BLaER1 (cell line): ENCODE results near the gene ENOPH1.

ENCODE experiments used
- H3K27ac ChIP-seq: shearing (Covaris generic); formaldehyde crosslinking; 2 replicates; pipeline ENCODE4 v1.8.1; 2022
- H3K27me3 ChIP-seq: shearing (Covaris generic); formaldehyde crosslinking; 2 replicates; pipeline ENCODE4 v1.8.1; 2022
- H3K36me3 ChIP-seq: shearing (Covaris generic); formaldehyde crosslinking; 2 replicates; pipeline ENCODE4 v1.8.1; 2022
- H3K4me1 ChIP-seq: shearing (Covaris generic); formaldehyde crosslinking; 2 replicates; pipeline ENCODE4 v1.8.1; 2022
- H3K4me2 ChIP-seq: shearing (Covaris generic); formaldehyde crosslinking; 2 replicates; pipeline ENCODE4 v1.8.1; 2022
- H3K4me3 ChIP-seq: shearing (Covaris generic); formaldehyde crosslinking; 2 replicates; pipeline ENCODE4 v1.8.1; 2022
- H3K9ac ChIP-seq: shearing (Covaris generic); formaldehyde crosslinking; 2 replicates; pipeline ENCODE4 v1.8.1; 2022
- H3K9me3 ChIP-seq: shearing (Covaris generic); formaldehyde crosslinking; 2 replicates; pipeline ENCODE4 v1.8.1; 2022
- H4K20me1 ChIP-seq: shearing (Covaris generic); formaldehyde crosslinking; 2 replicates; pipeline ENCODE4 v1.8.1; 2022
- Cebpa-rat ChIP-seq: shearing (Covaris generic); IDR thresholded peaks from 2 replicates; pipeline ENCODE4 v1.8.1; 2022

The ENOPH1 gene

DNA sequence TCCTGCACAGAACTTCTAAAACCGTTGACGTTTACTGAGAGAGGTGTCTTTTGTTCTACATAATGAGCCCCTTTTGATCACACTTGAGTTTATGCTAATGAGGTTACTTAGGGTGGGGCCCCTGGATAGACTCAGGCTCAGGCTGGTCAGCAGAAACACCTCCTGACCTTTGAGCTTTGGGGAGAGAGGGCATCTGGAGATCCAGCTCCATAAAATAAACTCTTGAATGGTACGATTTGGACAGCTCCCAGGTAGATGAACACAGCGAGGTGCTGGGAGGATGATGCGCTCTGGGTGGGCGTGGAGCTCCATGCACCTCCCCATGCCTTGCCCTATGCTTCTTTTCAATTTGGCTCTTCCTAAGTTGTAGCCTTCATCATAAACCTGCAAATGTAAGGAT lies 52.0 kb downstream of the ENOPH1 start:
- TF ChIP-seq Cebpa-rat: no peak
- Histone ChIP-seq H3K4me3 (no peak overlapping the region), H4K20me1 (no peaks in the 10 kb centered on the region), H3K36me3 (peaks cover 33% of the 10 kb centered on the region), H3K9ac (no peak overlapping the region), H3K9me3 (peaks cover 5% of the 10 kb centered on the region; the same call in 1 of the 2 replicates), H3K27me3 (no peaks in the 10 kb centered on the region), H3K27ac (no peak overlapping the region), H3K4me2 (no peak overlapping the region), H3K4me1 (no peaks in the 10 kb centered on the region)

DNA sequence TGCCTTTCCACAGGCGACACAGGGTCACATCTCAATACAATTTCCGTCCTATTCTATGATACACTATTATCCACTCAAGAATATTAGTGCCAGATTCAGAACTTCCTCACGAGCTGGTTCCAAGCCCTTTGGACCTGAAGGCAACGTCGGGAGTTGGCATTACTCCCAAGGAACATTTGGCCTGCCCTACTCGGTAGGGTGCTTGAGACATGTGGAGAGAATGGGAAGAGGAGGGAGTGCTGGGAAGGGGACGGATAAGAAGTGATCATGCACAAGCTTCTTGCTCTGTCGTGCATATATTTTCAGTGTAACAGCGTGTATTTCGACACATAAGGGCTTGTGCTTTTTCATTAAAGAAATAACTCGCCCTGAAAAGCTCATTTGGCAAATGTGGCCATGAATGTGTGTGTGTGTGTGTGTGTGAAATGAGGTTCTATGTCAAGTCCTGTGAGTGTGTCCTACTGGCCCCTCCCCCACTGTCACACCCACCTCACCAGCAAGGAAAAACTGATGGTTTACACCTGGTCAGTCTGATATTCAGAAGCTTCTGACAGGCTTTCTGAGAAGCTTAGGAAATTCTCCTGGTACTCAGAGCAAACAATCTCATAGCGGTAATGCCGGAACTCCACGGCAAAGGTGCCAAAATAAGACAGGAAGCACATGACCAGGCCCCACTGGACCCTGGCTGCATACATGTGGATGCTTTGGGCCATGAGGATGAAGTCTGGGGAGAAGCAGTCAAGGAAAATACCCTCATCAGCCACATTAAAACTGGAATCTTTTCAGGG lies 54.8 kb downstream of the ENOPH1 start:
- no peaks in the 10 kb centered on the region for H3K4me1 ChIP-seq
- no peaks in the 10 kb centered on the region for H4K20me1 ChIP-seq
- H3K36me3 ChIP-seq: peaks cover 15% of the 10 kb centered on the region
- H3K4me2 ChIP-seq: no peak overlapping the region
- no peak overlapping the region for H3K4me3 ChIP-seq
- no peaks in the 10 kb centered on the region for H3K27me3 ChIP-seq
- H3K9me3 ChIP-seq: no peaks in the 10 kb centered on the region
- no peak overlapping the region for H3K9ac ChIP-seq
- H3K27ac ChIP-seq: no peak overlapping the region
- TF ChIP-seq Cebpa-rat: no peak

DNA sequence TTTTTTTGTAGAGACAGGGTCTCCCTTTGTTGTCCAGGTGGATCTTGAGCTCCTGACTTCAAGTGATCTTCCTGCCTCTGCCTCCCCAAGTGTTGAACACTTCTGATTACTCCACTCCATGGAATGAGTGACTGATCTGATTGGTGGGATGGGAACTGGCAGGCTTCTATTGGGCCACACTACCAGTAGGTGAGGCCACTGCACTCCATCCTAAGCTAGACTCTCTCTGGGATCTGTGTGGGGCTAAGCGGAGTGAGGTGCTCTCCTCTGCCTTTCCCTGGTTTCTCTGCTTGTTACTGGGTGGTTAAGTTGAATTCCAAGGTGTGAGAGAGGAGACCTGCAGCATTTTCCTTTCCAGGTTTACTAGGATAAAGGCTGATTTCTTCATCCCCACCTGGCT lies 58.7 kb downstream of the ENOPH1 start:
- Histone ChIP-seq H3K4me1 (peaks cover 6% of the 10 kb centered on the region), H3K9ac (no peak overlapping the region), H3K36me3 (0 out of 2 replicates have a peak, but pooled peaks cover 4% of the 10 kb centered on the region), H3K4me3 (no peak overlapping the region), H3K27ac (no peak overlapping the region), H3K27me3 (no peaks in the 10 kb centered on the region), H3K4me2 (no peak overlapping the region), H4K20me1 (no peaks in the 10 kb centered on the region), H3K9me3 (no peaks in the 10 kb centered on the region)
- TF ChIP-seq Cebpa-rat: no peak

DNA sequence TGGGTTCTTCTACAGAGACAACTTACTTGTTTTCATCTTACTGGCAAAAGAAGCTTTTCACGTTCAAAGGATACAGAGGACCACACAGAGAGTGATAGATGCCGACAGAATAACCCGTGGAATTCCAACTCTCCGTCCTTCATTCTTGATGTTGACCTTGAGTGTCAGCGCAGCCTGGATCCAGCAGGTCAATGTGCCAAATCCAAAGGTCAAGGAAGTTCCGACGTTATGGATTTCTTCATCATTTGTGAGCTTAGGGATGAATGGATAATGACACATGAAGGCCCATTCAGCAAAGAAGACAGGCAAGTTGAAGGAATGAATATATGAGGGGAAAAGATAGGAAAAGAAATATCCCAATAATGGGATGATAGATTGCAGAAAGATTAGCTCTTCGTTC lies 59.6 kb downstream of the ENOPH1 start:
- TF ChIP-seq Cebpa-rat: no peak
- no peak overlapping the region for H3K4me3 ChIP-seq
- H3K4me1 ChIP-seq: peaks cover 14% of the 10 kb centered on the region
- no peaks in the 10 kb centered on the region for H3K27me3 ChIP-seq
- no peak overlapping the region for H3K27ac ChIP-seq
- H3K4me2 ChIP-seq: no peak overlapping the region
- no peak overlapping the region for H3K9ac ChIP-seq
- 0 out of 2 replicates have a peak, but pooled peaks cover under 1% of the 10 kb centered on the region for H3K36me3 ChIP-seq
- H3K9me3 ChIP-seq: no peaks in the 10 kb centered on the region
- no peaks in the 10 kb centered on the region for H4K20me1 ChIP-seq

DNA sequence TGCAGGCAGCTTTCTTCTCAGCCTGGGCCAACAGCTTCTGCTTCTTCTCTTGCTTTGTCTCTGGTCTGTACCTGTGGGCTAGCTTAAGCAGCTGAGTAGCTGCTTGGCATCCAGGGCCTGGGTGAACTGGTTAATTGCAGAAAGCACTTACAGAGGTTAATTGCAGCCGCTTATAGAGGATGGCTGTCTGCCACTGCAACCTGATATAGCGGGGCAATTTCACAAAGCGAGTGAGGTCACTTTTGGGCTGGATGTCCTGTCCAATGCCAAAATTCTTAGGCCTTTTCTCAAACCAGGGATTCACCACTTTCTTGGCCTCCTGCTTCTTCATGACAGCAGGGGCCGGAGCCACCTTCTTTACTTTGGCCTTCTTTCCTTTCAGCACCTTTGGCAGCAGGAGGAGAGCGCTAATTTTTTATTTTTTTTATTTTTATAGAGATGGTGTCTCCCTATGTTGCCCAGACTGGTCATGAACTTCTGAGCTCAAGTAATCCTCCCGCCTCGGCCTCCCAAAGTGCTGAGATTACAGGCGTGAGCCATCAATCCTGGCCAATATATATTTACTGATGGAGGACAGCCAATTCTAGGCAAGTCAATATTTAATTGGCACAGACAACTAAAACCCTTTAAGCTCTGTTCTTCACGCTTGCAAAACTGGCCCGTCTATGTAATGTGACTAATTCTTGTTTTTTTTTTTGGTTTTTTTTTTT lies 61.0 kb downstream of the ENOPH1 start:
- H3K4me1 ChIP-seq: peaks cover 14% of the 10 kb centered on the region
- H3K36me3 ChIP-seq: no peaks in the 10 kb centered on the region
- no peak overlapping the region for H3K4me2 ChIP-seq
- H3K4me3 ChIP-seq: no peak overlapping the region
- H3K9me3 ChIP-seq: no peaks in the 10 kb centered on the region
- no peaks in the 10 kb centered on the region for H3K27me3 ChIP-seq
- no peak for TF ChIP-seq Cebpa-rat
- H3K27ac ChIP-seq: no peak overlapping the region
- no peaks in the 10 kb centered on the region for H4K20me1 ChIP-seq
- H3K9ac ChIP-seq: no peak overlapping the region

DNA sequence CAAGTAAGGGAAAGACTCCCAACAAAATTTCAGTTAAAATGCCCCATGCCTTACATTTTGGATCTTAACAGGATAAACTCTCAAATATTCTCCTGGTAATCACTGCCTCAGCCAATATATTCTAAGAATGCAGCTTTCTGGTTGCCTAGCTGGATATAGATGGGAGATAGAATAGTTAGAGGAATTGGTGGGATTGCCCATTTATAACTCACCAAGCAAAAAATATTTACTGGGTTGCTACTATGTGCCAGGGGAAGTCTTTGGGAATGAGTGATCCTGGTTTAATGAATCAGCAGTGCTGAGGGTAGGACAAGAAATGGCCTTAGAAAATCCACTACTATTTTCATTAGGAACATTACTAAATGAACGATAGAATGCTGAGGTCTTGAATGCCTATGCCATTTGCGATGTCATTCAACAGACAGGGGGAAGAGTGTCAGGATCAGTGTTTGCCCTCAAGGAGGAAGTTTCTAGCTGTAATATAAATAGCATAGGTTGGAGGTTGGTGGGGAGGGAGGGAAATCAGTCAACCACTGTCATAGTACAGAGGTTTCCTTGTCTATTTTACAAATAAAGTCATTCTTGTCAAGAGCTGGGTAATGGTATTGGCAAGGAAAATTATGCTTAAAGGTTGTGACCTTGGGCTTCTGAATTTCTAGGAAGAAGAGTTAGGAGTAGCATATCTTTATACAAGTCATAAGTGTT lies 63.5 kb downstream of the ENOPH1 start:
- no peaks in the 10 kb centered on the region for H4K20me1 ChIP-seq
- no peaks in the 10 kb centered on the region for H3K36me3 ChIP-seq
- TF ChIP-seq Cebpa-rat: no peak
- no peaks in the 10 kb centered on the region for H3K27me3 ChIP-seq
- peak overlapping the region; percentile 34 for H3K4me2 ChIP-seq
- no peak overlapping the region for H3K27ac ChIP-seq
- no peak overlapping the region for H3K4me3 ChIP-seq
- peaks cover 14% of the 10 kb centered on the region for H3K4me1 ChIP-seq
- H3K9me3 ChIP-seq: no peaks in the 10 kb centered on the region
- H3K9ac ChIP-seq: no peak overlapping the region

DNA sequence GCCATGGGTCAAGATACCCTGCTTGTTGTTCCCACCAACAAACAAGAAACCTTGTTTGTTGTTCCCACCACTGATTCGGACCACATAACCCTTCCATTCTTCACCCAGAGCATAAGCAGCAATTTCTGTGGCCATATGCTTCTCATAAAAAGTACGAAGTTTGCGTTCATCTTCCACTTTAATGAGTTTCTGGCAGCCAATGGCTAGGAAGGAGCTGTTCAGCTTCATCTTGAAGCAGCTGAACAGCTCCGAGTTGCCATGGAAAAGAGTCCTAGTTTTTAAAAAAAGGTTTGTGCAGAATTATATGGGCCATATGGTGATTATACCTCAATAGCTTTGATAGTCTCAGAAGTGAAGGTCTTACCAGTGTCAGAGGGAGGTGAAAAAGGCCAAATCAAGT lies 65.3 kb downstream of the ENOPH1 start:
- Histone ChIP-seq H4K20me1 (no peaks in the 10 kb centered on the region), H3K27ac (no peak overlapping the region), H3K9ac (no peak overlapping the region), H3K4me3 (no peak overlapping the region), H3K9me3 (no peaks in the 10 kb centered on the region), H3K4me1 (peaks cover 14% of the 10 kb centered on the region), H3K4me2 (no peak overlapping the region), H3K27me3 (no peaks in the 10 kb centered on the region), H3K36me3 (no peaks in the 10 kb centered on the region)
- no peak for TF ChIP-seq Cebpa-rat

DNA sequence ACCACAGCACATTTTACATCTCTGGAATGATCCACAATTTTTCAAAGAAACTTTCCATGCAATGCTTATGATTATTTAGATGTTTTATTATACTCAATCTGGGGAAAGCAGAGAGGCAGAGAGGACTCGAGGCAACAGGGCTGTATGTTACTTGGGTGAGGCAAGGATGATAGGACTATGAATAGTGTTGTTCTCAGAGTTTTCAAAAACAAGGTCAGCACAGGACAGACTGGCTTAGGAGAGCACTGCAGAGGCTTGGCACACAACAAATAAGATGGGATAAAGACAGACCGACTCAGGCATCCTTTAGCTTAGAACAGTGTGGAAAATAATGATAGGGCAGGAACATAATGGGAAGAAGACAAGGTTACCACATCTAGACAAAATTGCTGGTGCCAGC lies 66.0 kb downstream of the ENOPH1 start:
- Histone ChIP-seq H3K27me3 (no peaks in the 10 kb centered on the region), H3K4me1 (peaks cover 14% of the 10 kb centered on the region), H3K27ac (no peak overlapping the region), H3K9me3 (no peaks in the 10 kb centered on the region), H3K9ac (no peak overlapping the region), H4K20me1 (no peaks in the 10 kb centered on the region), H3K4me3 (no peak overlapping the region), H3K36me3 (no peaks in the 10 kb centered on the region), H3K4me2 (no peak overlapping the region)
- TF ChIP-seq Cebpa-rat: no peak

DNA sequence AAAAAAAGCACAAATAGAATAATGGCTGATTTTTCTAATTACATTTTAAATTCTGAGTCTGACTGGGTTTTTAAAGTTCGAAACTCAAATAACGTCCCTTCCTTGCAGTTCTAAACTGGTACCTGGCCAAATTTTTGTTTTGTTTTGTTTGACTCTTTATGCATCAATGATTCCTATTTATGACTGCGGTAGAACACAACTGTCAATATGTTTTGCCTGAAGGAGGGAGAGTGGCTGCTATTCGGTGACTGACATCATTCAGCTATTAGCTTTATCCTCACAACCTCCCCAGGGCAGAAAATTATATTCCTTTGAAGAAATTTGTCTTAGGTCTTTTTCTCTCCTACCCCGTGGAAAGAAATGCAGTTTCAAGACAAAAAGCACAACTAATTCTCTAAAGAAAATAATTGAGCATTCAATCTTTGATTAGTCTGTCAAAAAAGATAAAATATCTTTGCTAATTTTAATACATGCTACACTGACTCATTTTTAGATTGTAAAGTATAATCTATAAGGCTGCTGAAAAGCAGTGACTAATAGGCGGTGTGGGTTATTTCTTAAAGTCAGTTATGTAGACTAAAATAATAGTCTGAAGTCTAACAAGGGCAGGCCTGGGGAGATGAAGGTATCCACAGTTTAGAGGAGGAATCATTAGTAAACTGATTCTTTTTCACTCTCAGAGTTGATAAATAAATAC lies 69.5 kb downstream of the ENOPH1 start:
- Histone ChIP-seq H3K36me3 (no peaks in the 10 kb centered on the region), H3K4me3 (no peak overlapping the region), H3K9me3 (no peaks in the 10 kb centered on the region), H3K4me1 (no peaks in the 10 kb centered on the region), H3K4me2 (no peak overlapping the region), H4K20me1 (no peaks in the 10 kb centered on the region), H3K27ac (no peak overlapping the region), H3K9ac (no peak overlapping the region), H3K27me3 (no peaks in the 10 kb centered on the region)
- no peak for TF ChIP-seq Cebpa-rat
